MG63 (cell line): ENCODE measurements around the gene PDZRN4. TPM values are rescaled to one million over a fixed set of nuclear protein-coding genes. Genes with fewer than 3 reads are reported as not detected.
"Not testable (repeated sequence)": the region's sequence is repeated elsewhere in the genome, so short reads cannot be mapped to it uniquely, and the experiment has no call there.

ENCODE experiments used
- DNase-seq: peaks from one replicate; pipeline ENCODE4 v3.0.0-alpha.2; 2020
- H3K27me3 ChIP-seq: fragments of 250-450 bp; sonication (Bioruptor Pico); 2 replicates; pipeline ENCODE4 v1.5.1; 2020; ENCODE audit warnings: mild to moderate bottlenecking, moderate library complexity
- H3K36me3 ChIP-seq: fragments of 250-450 bp; sonication (Bioruptor Pico); 2 replicates; pipeline ENCODE4 v1.5.1; 2020; ENCODE audit warnings: mild to moderate bottlenecking, moderate library complexity
- H3K4me3 ChIP-seq: fragments of 250-450 bp; sonication (Bioruptor Pico); 2 replicates; pipeline ENCODE4 v1.5.1; 2020; ENCODE audit warnings: mild to moderate bottlenecking, moderate library complexity
- H3K9me3 ChIP-seq: fragments of 250-450 bp; sonication (Bioruptor Pico); 2 replicates; pipeline ENCODE4 v1.5.1; 2020; ENCODE audit warnings: mild to moderate bottlenecking, moderate library complexity
- total RNA-seq: library from RNA; depleted of rRNA; stranded (reverse); fragments of >200 nt; shearing (Covaris generic); gene quantifications from 2 replicates; pipeline ENCODE4 v1.2.3, GENCODE V29; 2014; ENCODE audit warnings: low replicate concordance

Gene PDZRN4
- total RNA-seq, 1 experiment from 2014 or later = not detected

DNA sequence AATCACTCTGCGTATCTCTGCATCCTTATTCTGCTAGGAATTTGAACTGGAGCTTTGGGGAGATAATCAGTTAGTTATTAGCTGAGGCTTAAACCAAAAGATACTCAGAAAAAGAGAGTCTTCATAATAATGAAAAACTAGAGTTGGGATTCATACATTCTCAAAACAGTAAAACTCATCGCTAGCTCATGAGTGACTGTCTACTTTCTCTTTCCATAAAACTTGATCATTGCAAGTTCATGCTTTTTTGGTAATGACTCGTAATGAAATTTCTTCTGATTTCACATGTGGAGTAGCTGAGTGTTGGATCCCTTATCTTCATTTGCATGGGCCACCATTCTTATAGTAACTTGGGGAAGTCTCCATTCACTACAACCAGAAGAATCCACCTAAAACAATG lies 397.7 kb downstream of the PDZRN4 start:
- no peak for DNase-seq
- H3K27me3 ChIP-seq = no peaks in the 10 kb centered on the region

DNA sequence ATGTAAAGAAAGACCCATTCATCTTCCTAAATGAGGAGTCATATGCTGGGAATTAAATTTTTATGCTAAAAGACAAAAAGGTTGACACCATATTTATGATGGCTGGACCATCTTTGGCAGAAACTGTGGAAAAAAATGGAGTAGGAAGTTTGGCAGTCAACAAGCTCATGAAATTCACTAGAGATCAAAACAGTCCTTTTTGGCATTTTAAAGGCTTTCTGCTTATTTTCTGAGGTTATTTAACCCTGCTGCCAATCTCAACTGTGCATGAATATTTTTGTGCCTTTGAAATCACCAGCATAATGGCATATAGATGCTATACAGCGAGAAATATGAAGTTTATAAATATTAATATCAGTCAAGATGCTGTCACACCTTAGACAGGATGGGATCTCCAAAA lies 399.5 kb downstream of the PDZRN4 start:
- H3K27me3 ChIP-seq = no peaks in the 10 kb centered on the region
- H3K9me3 ChIP-seq = no peaks in the 10 kb centered on the region
- no peaks in the 10 kb centered on the region for H3K36me3 ChIP-seq
- H3K4me3 ChIP-seq = no peak overlapping the region
- DNase-seq = no peak

More for the DNA sequence above, 397.7 kb downstream of the PDZRN4 start:
- Histone ChIP-seq H3K4me3 (no peak overlapping the region), H3K36me3 (no peaks in the 10 kb centered on the region), H3K9me3 (no peaks in the 10 kb centered on the region)

DNA sequence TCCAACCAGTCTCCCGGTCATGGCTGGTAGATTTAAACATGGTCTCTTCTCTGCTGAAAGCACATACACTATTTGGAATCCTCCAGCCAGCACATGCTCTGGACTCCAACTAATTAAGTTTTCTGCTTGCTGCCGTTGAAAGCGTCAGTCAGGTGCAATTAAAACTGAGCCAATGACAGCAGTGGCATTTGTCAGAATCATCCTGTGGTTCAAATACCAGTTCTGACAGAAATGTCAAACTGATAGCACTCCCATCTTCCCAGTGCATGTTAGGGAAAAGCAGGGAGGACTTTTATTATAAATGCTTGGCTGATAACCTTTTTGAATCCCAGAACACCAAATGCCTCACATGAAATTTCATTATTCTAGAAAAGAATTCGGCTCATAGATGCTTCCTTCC lies 401.8 kb downstream of the PDZRN4 start:
- H3K9me3 ChIP-seq = no peaks in the 10 kb centered on the region
- H3K4me3 ChIP-seq = no peak overlapping the region
- H3K36me3 ChIP-seq = no peaks in the 10 kb centered on the region
- H3K27me3 ChIP-seq = no peaks in the 10 kb centered on the region
- DNase-seq = no peak

DNA sequence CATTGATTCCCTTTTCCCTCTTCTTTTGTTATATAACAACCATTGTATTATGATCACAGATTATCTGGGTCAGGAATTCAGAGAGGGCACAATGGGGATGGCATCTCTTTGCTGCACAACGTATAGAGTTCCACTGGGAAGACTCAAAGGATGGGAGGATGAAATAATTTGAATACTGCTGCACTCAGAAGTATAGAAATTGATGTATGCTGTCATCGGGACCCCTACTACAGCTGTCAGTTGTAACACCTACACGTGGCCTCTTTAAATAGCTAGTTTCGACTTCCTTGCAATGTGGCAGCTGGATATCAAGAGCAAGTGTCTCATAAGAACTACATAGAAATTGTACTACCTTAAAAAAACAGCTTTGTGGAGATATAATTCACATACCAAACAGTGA lies 408.1 kb downstream of the PDZRN4 start:
- no peaks in the 10 kb centered on the region for H3K9me3 ChIP-seq
- no peaks in the 10 kb centered on the region for H3K36me3 ChIP-seq
- no peak for DNase-seq
- H3K4me3 ChIP-seq = no peak overlapping the region
- no peaks in the 10 kb centered on the region for H3K27me3 ChIP-seq

DNA sequence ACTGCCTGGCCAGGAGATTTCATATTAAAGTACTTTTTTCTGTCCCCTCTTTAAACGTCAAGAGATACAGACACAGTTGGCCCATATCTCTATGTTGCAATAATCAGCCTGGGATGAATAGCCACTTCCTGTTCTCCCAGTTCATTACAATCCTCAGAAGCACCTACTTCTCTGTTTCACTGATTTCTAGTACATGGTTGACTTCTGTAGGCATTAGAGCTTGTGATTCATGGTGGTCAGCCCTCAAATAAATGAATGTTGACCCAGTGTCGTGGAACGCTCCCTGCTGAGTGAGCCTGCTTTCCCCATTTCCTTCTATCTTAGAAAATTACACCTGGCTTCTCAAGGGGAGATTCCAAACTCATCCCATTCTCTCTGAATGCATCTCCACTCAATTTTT lies 416.7 kb downstream of the PDZRN4 start:
- no peak for DNase-seq
- H3K4me3 ChIP-seq = no peak overlapping the region
- H3K36me3 ChIP-seq = no peaks in the 10 kb centered on the region
- H3K27me3 ChIP-seq = no peaks in the 10 kb centered on the region
- H3K9me3 ChIP-seq = no peaks in the 10 kb centered on the region

DNA sequence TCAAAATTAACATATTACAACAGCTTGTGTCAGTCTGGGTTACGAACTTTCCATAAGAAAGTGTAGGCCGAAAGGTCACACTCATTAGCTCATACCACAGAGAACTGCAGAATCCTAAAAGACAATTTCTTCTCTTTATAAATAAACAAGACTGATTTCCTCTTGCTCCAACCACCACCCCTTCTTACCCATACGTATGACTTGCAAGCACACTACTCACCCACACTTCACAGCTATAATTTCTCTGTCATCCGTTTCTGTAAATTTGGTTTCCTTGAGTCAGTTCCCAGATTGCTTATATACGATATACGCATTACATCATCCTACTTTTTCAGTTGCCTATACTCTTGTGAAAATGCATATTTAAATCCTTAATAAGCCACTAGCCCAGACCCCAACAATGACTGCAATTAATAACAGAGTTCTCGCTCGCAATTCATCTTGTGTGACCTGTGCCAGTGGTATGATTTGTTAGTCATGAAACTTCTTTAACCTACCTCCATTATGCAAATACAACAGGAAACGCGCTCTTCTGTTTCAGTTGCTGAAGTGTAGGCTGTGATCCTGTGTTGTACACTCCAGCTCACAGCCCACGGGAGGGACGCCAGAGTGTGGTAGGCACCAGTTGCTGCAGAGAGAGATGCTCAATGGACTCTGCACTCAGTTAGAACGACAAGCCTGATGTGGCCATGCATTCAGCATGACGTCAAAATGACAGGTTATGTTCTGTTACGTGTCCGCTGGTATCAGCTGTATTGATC lies 417.6 kb downstream of the PDZRN4 start:
- no peak for DNase-seq
- no peaks in the 10 kb centered on the region for H3K27me3 ChIP-seq

DNA sequence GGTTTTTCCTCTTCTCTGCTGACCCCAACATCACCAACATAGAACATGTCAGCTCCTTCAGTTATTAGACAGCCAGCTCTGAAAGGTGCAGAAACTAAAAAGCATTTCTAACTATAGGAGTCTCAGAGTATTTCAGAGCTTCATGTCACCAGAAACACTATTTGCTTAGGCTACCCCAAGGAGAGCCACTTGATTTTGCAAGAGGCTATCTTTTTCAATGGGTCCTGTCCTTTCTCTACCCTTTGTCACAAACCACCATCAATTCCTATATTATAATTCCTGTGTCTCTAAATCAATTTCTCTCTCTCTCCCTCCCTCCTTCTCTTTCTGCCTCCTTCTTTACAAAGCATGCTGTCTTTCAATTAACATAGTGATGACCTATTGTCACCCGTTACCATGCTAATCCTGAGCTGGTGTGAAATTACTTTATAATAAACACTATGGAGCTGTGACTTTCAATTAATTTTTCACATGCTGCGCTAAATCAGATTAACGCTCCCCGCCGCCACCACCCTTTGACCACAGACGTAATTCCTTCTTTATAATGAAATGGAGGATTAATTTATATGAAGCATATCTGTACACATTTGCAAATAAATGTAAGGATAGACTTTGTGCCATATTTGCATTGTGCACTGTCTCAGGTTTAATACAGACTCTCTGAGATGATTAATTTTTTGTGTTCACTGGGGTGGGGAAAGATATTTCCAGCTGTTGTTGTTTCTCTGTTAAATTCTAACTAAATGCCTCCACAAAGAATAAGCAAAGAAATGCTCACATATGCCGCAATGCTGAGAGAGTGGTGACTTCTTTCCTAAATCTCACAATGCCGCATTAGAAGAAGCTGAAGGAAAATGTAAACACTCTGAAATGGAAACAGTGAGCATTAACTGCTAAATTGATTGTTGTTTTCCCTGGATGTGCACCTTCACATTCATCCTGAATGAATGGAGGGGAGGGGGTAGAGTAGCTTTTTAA lies 418.6 kb downstream of the PDZRN4 start:
- Histone ChIP-seq H3K9me3 (no peaks in the 10 kb centered on the region), H3K27me3 (no peaks in the 10 kb centered on the region), H3K4me3 (no peak overlapping the region), H3K36me3 (no peaks in the 10 kb centered on the region)
- DNase-seq = no peak

More for the DNA sequence above, 417.6 kb downstream of the PDZRN4 start:
- H3K36me3 ChIP-seq = no peaks in the 10 kb centered on the region
- no peak overlapping the region for H3K4me3 ChIP-seq
- H3K9me3 ChIP-seq = no peaks in the 10 kb centered on the region

DNA sequence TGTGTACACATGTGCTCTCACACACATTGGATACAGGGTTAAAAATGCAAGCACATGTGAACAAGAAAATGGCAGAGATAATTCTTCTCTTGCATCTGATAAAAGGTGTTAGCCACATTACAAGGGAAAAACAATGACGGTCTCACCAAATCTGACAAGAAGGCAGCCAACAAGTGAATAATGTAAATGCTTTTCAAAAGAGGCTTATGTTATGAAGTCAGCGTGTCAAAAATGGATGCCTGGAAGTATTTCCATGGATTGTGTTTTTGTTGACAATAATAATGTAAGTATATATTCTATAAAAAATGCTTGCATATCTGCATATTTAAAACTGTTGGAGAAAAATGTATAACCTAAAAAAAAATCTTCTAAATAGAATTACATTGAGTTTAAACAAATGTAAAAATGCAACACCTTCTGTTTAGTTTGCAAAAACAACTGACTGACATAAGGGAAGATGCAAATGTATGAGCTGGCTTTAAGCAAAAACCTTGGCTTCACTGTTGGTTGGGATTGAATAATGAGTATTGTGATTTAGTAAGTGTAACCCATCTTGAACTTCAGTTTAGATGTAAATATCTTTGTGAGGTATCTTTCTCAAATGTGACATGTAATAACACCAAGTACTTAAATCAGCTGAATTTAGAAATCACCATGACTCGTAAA lies 424.9 kb downstream of the PDZRN4 start:
- H3K9me3 ChIP-seq = no peaks in the 10 kb centered on the region
- no peak overlapping the region for H3K4me3 ChIP-seq
- H3K36me3 ChIP-seq = no peaks in the 10 kb centered on the region
- no peak for DNase-seq
- no peaks in the 10 kb centered on the region for H3K27me3 ChIP-seq

DNA sequence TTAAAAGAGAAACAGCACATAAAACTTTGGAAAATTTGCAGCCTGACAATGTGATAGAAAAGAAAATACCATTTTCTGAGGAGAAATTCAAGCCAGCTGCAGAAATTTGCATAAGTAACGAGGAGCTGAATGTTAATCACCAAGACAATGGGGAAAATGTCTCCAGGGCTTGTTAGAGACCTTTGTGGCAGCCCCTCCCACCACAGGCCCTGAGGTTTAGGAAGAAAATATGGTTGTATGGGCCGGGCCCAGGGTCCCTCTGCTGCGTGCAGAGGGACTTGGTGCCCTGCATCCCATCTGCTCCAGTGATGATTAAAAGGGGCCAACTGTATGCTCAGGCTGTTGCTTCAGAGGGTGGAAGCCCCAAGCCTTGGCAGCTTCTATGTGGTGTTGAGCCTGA lies 427.1 kb downstream of the PDZRN4 start:
- not testable (repeated sequence) for H3K27me3 ChIP-seq, H3K9me3 ChIP-seq, H3K4me3 ChIP-seq, DNase-seq, H3K36me3 ChIP-seq

DNA sequence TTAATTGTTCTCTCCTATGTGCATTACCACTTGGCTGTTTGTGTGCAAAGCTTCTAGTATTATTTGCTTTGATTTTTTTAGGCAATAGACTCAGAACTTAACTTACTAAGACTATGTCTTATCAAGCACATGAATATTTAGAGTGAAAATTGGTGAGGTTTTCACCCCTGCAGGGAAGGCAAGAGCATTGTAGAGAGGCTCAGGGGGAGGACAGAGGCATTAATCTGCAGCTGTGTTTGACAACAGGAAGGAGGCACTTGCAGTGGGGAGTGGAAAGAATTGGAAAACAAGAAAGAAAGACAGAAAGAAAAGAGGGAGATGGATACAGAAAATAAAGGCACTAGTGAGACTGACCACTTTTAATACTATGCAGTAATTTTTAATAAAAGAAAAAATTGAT lies 431.6 kb downstream of the PDZRN4 start:
- H3K36me3 ChIP-seq = no peaks in the 10 kb centered on the region
- H3K4me3 ChIP-seq = no peak overlapping the region
- DNase-seq = no peak
- H3K27me3 ChIP-seq = no peaks in the 10 kb centered on the region
- no peaks in the 10 kb centered on the region for H3K9me3 ChIP-seq

DNA sequence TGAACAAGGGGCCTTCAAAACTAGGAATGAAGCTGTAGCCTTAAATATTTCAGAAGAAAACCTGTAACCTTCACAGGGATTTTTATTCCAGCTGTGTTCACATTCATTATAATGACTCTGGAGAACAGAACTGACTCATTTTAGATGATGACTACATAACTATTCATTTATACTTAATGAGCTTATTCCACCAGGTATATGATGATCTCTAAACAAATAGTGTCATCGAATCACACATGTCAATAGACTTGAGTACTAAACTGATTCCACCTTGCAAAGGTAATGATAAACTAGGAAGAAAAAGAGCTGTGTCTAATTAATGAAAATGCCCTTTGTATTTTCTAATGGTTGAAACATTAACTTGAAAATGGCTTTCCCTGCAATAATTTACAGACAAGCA lies 433.2 kb downstream of the PDZRN4 start:
- Histone ChIP-seq H3K4me3 (no peak overlapping the region), H3K36me3 (no peaks in the 10 kb centered on the region), H3K27me3 (no peaks in the 10 kb centered on the region), H3K9me3 (no peaks in the 10 kb centered on the region)
- no peak for DNase-seq
